PFSK-1 (cell line): ENCODE measurements around the gene AK8.

ENCODE experiments used
- FOXP2 ChIP-seq: optimal IDR thresholded peaks from 2 replicates; pipeline ENCODE3; 2011; ENCODE audit warnings: borderline replicate concordance, control low read depth, inconsistent platforms; ENCODE audit not compliant: insufficient read depth; ENCODE audit errors: extremely low read length, extremely low read depth
- POLR2AphosphoS5 ChIP-seq: IDR thresholded peaks from 2 replicates; pipeline ENCODE4 v1.6.1; 2012; ENCODE audit warnings: low read depth, mild to moderate bottlenecking, control low read depth, low read length, moderate library complexity
- REST ChIP-seq, 2 experiments: IDR thresholded peaks; 2 replicates each; pipeline versions ENCODE4 v1.6.1 to v1.8.0; 2011 to 2012; ENCODE audit warnings: low read depth in 2 of 2, low read length in 2 of 2, control low read depth in 1 of 2, inconsistent platforms in 1 of 2, mild to moderate bottlenecking in 1 of 2, moderate library complexity in 1 of 2; ENCODE audit not compliant: insufficient read depth in 1 of 2
- SIN3A ChIP-seq: IDR thresholded peaks from 2 replicates; pipeline ENCODE4 v1.6.1; 2012; ENCODE audit warnings: mild to moderate bottlenecking, low read length, moderate library complexity, borderline replicate concordance; ENCODE audit not compliant: insufficient read depth
- TAF1 ChIP-seq: IDR thresholded peaks from 2 replicates; pipeline ENCODE4 v1.6.1; 2012; ENCODE audit warnings: low read length, control low read depth, borderline replicate concordance; ENCODE audit not compliant: insufficient read depth

The AK8 gene

GRCh38 chr9:132797861-132798659 is 80.0 kb downstream of the AK8 start:
- TF ChIP-seq POLR2AphosphoS5 (no peak), REST (IDR thresholded peaks at IDR 0.05; ENCODE audit: insufficient read depth in 1 of 2, low read depth in 2 of 2, low read length in 2 of 2) (no peak), FOXP2 (no peak), SIN3A (no peak), TAF1 (no peak)

GRCh38 chr9:132795511-132796303 is 82.4 kb downstream of the AK8 start:
- TF ChIP-seq TAF1 (no peak), POLR2AphosphoS5 (no peak), SIN3A (no peak), FOXP2 (no peak), REST (IDR thresholded peaks at IDR 0.05; ENCODE audit: insufficient read depth in 1 of 2, low read depth in 2 of 2, low read length in 2 of 2) (no peak)

DNA sequence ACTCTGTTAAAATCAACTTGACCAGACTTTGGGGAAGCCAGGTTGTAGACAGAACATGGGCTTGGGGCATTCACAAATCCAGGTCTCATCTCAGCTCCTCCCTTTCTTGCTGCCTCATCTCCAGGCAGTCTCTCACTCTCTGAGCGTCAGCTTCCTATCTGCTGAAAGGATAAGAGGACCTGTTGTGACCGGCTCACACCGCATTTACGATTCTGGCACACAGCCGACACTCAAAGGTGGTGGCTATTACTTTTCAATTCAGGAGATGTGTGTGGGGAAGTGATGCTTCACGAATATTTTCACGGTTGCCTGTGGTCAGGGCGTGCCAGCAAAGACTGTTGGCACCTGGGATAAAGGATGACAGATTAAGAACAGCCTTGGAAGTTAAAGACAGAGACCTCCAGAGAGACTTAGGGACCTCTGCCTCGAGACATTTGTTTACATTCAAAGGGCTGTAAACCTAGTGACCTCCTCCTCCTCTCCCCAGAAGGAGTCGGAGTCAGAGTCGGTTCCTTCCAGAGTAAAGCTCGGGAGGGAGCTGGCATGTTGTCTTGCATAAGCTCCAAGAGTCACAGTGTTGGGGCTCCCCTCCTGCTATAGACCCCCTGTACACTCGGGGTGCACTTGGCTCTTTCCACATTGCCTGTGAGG is 83.2 kb downstream of the AK8 start:
- TF ChIP-seq REST (IDR thresholded peaks at IDR 0.05; ENCODE audit: insufficient read depth in 1 of 2, low read depth in 2 of 2, low read length in 2 of 2) = no peak

DNA sequence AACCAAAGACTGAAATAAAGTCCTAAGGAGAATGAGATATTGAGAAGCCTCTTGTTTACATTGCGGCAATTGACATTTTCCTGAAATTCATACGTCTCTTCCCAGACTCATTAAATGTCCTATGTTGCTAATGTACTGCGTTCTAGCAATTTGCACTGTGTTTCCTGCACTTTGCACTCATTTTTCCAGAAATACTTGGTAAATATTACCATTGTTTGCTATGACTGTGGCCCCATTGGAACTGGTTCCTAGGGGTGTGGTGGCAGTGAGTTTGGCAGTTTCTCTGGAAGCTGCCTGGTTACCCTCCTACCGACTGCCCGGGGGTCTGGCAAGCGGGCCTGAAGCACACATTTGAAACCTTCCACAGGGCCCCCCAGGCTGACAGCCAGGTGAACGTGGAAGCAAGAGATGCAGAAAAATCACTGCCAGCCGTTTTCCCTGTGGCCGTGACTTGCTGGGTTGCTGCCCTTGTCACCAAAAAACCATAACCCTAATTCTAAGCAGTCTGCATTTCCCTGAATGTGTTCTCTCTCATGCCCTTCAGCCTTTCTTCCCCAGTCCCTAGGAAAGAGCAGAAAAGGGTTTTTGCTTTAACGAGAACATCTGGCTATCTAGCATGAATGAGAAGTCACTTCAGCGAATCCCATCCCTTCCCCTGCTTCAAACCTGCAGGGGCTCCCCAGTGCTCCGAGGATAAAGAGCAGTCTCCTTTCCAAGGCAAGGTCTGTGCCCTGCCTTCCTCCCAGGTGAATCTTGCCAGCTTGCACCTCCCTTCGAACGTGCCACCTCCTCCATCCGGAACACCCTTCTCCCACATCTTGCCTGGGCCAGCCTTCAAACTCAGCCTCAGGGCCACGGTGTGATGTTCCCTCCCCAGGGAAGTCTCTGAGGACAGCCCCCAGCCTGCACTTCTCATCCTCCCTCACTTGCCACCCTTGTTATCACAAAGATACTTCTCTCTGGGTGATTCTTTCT is 84.2 kb downstream of the AK8 start:
- no peak for TF ChIP-seq SIN3A
- TF ChIP-seq POLR2AphosphoS5 = no peak
- no peak for TF ChIP-seq TAF1
- no peak for TF ChIP-seq FOXP2
- no peak for TF ChIP-seq REST (IDR thresholded peaks at IDR 0.05; ENCODE audit: insufficient read depth in 1 of 2, low read depth in 2 of 2, low read length in 2 of 2)
